Activated T-cell treated with anti-CD3 and anti-CD28 coated beads for 1 hour (primary cell): Measurements from ENCODE around the gene KRT6C.
"Not testable (repeated sequence)": the region's sequence is repeated elsewhere in the genome, so short reads cannot be mapped to it uniquely, and the experiment has no call there.

Source experiments
- DNase-seq: peaks from one replicate; pipeline ENCODE4 v3.0.0-alpha.2; 2020; ENCODE audit warnings: low read depth

The KRT6C gene

GRCh38 chr12:52455821-52456220, 17.8 kb downstream of the KRT6C start:
- no peak for DNase-seq

GRCh38 chr12:52454411-52455201, 19.0 kb downstream of the KRT6C start:
- DNase-seq, result no peak

- DNase-seq, result no peak
Observed at GRCh38 chr12:52452101-52452500, 21.5 kb downstream of the KRT6C start, which contains the start of gene KRT6B. KRT6B (minus strand) TSS chr12:52452146; CDS start chr12:52452078, 68 bp downstream.

- DNase-seq, result no peak
Observed at GRCh38 chr12:52448228-52448627, 25.4 kb downstream of the KRT6C start.

- not testable (repeated sequence) for DNase-seq
Observed at GRCh38 chr12:52447196-52447595, 26.4 kb downstream of the KRT6C start.

GRCh38 chr12:52446367-52447045, 27.1 kb downstream of the KRT6C start:
- DNase-seq, result no peak

GRCh38 chr12:52445876-52446275, 27.7 kb downstream of the KRT6C start:
- no peak for DNase-seq

- no peak for DNase-seq
Observed at GRCh38 chr12:52444647-52445595, 28.7 kb downstream of the KRT6C start.

GRCh38 chr12:52443966-52444365, 29.6 kb downstream of the KRT6C start:
- no peak for DNase-seq

- DNase-seq, result no peak
Observed at GRCh38 chr12:52442600-52443061, 31.0 kb downstream of the KRT6C start.

GRCh38 chr12:52441320-52441911, 32.2 kb downstream of the KRT6C start:
- DNase-seq, result no peak

- no peak for DNase-seq
Observed at GRCh38 chr12:52440821-52441319, 32.7 kb downstream of the KRT6C start.

- DNase-seq, result no peak
Observed at GRCh38 chr12:52439845-52440244, 33.8 kb downstream of the KRT6C start.

- no peak for DNase-seq
Observed at GRCh38 chr12:52439420-52439819, 34.2 kb downstream of the KRT6C start.

GRCh38 chr12:52438305-52439301, 35.0 kb downstream of the KRT6C start:
- no peak for DNase-seq

- no peak for DNase-seq
Observed at GRCh38 chr12:52437508-52437907, 36.1 kb downstream of the KRT6C start.

GRCh38 chr12:52436828-52437474, 36.7 kb downstream of the KRT6C start:
- DNase-seq, result no peak

GRCh38 chr12:52436000-52436827, 37.4 kb downstream of the KRT6C start:
- DNase-seq, result no peak

GRCh38 chr12:52435659-52435999, 38.0 kb downstream of the KRT6C start:
- DNase-seq, result no peak
